HG03521 (cell line): ENCODE results near the gene CDH13.

Experiments used
- ATAC-seq: cut with Tn5 transposase; IDR thresholded peaks from one replicate; pipeline ENCODE4 v1.9.1; 2021; ENCODE audit warnings: mild to moderate bottlenecking, moderate library complexity; ENCODE audit not compliant: unreplicated experiment

CDH13 gene

GRCh38 chr16:83517398-83517797, 890.6 kb downstream of the CDH13 start:
- no peak for ATAC-seq

GRCh38 chr16:83520596-83520995, 893.8 kb downstream of the CDH13 start:
- ATAC-seq = no peak

GRCh38 chr16:83530293-83530692, 903.5 kb downstream of the CDH13 start:
- no peak for ATAC-seq

- ATAC-seq = no peak
These were observed 905.9 kb downstream of the CDH13 start for GRCh38 chr16:83532634-83533033.

GRCh38 chr16:83533193-83533592, 906.4 kb downstream of the CDH13 start:
- ATAC-seq = no peak

GRCh38 chr16:83538707-83539106, 911.9 kb downstream of the CDH13 start:
- ATAC-seq = no peak

- ATAC-seq = no peak
These were observed 913.1 kb downstream of the CDH13 start for GRCh38 chr16:83539736-83540490.

GRCh38 chr16:83541231-83541630, 914.5 kb downstream of the CDH13 start:
- no peak for ATAC-seq

- no peak for ATAC-seq
These were observed 915.7 kb downstream of the CDH13 start for GRCh38 chr16:83542491-83542890.

GRCh38 chr16:83549316-83550182, 922.8 kb downstream of the CDH13 start:
- ATAC-seq = no peak

- ATAC-seq = no peak
These were observed 923.4 kb downstream of the CDH13 start for GRCh38 chr16:83550183-83550569.

GRCh38 chr16:83552228-83552627, 925.5 kb downstream of the CDH13 start:
- ATAC-seq = no peak

GRCh38 chr16:83552930-83553329, 926.2 kb downstream of the CDH13 start:
- no peak for ATAC-seq

- no peak for ATAC-seq
These were observed 927.3 kb downstream of the CDH13 start for GRCh38 chr16:83554096-83554495.

GRCh38 chr16:83554540-83554939, 927.8 kb downstream of the CDH13 start:
- no peak for ATAC-seq

- no peak for ATAC-seq
These were observed 935.1 kb downstream of the CDH13 start for GRCh38 chr16:83561876-83562275.

GRCh38 chr16:83568345-83568744, 941.6 kb downstream of the CDH13 start:
- no peak for ATAC-seq

GRCh38 chr16:83574388-83574787, 947.6 kb downstream of the CDH13 start:
- no peak for ATAC-seq

- no peak for ATAC-seq
These were observed 950.4 kb downstream of the CDH13 start for GRCh38 chr16:83577078-83577745.

- ATAC-seq = no peak
These were observed 951.4 kb downstream of the CDH13 start for GRCh38 chr16:83578171-83578570.

GRCh38 chr16:83579027-83579426, 952.3 kb downstream of the CDH13 start:
- ATAC-seq = no peak

GRCh38 chr16:83579436-83579835, 952.7 kb downstream of the CDH13 start:
- ATAC-seq = no peak
